Stimulated activated CD8-positive, alpha-beta memory T cell treated with anti-CD3 and anti-CD28 coated beads, Interleukin-4, amount 100 ng/mL, for 1 hour (primary cell): ENCODE results near the gene MPZL1.
"Not testable (repeated sequence)": the region's sequence is repeated elsewhere in the genome, so short reads cannot be mapped to it uniquely, and the experiment has no call there.

Experiments
- DNase-seq, 2 donors: peaks; one replicate each; pipeline ENCODE4 v3.0.0-alpha.2; 2020; ENCODE audit warnings: low read depth in 2 of 2, low spot score in 1 of 2

Gene MPZL1

GRCh38 chr1:167806235-167806634 lies 84.5 kb downstream of the MPZL1 start:
- DNase-seq = not testable (repeated sequence)

- DNase-seq = not testable (repeated sequence)
Observed at GRCh38 chr1:167806676-167807075, 84.9 kb downstream of the MPZL1 start.

GRCh38 chr1:167808104-167808503 lies 86.3 kb downstream of the MPZL1 start:
- DNase-seq = no peak

GRCh38 chr1:167808690-167809089 lies 86.9 kb downstream of the MPZL1 start:
- no peak for DNase-seq

GRCh38 chr1:167812972-167813371 lies 91.2 kb downstream of the MPZL1 start:
- no peak for DNase-seq

- DNase-seq = no peak
Observed at GRCh38 chr1:167815650-167816049, 93.9 kb downstream of the MPZL1 start.

- no peak for DNase-seq
Observed at GRCh38 chr1:167819849-167820683, 98.3 kb downstream of the MPZL1 start.

- no peak for DNase-seq
Observed at GRCh38 chr1:167820684-167821355, 99.0 kb downstream of the MPZL1 start.

GRCh38 chr1:167821356-167821685 lies 99.5 kb downstream of the MPZL1 start:
- no peak for DNase-seq

- no peak for DNase-seq
Observed at GRCh38 chr1:167821969-167822685, 100.3 kb downstream of the MPZL1 start.

- DNase-seq = no peak
Observed at GRCh38 chr1:167824163-167824794, 102.5 kb downstream of the MPZL1 start.

GRCh38 chr1:167825419-167826079 lies 103.8 kb downstream of the MPZL1 start:
- DNase-seq = no peak

GRCh38 chr1:167826127-167826526 lies 104.3 kb downstream of the MPZL1 start:
- no peak for DNase-seq

- DNase-seq = no peak
Observed at GRCh38 chr1:167829868-167830267, 108.1 kb downstream of the MPZL1 start.

GRCh38 chr1:167830668-167831067 lies 108.9 kb downstream of the MPZL1 start:
- DNase-seq = not testable (repeated sequence)

- no peak for DNase-seq
Observed at GRCh38 chr1:167832693-167833092, 110.9 kb downstream of the MPZL1 start.

GRCh38 chr1:167833904-167834303 lies 112.1 kb downstream of the MPZL1 start:
- DNase-seq = no peak

GRCh38 chr1:167836197-167836596 lies 114.4 kb downstream of the MPZL1 start:
- no peak for DNase-seq

- DNase-seq = no peak
Observed at GRCh38 chr1:167837326-167837725, 115.5 kb downstream of the MPZL1 start.

GRCh38 chr1:167839009-167839408 lies 117.2 kb downstream of the MPZL1 start:
- DNase-seq = no peak
